GM12878 (cell line): Measurements from ENCODE around the gene RORC. TPM values are rescaled to one million over a fixed set of nuclear protein-coding genes. Genes with fewer than 3 reads are reported as not detected.
A peak's percentile ranks its signal among the peaks of the same experiment; 100 is the strongest.

Experiments
- ATAC-seq: fragments of 200-7000 bp; cut with Tn5 transposase; 3 replicates; pipeline ENCODE4 v1.9.1; 2020; ENCODE audit warnings: mild to moderate bottlenecking, moderate library complexity
- BruUV-seq: library from RNA; stranded (reverse); fragments of 400-500 nt; replicated peaks from 2 replicates; lab custom pipeline; 2021; lab: Mats Ljungman, UMichigan
- CTCF ChIA-PET: fragments of 300-600 bp; sonication (Branson Sonifier 250); formaldehyde crosslinking; extraction: SDS; loops from one replicate; lab custom pipeline; 2021; ENCODE audit warnings: inconsistent platforms; lab: Yijun Ruan, JAX
- POLR2A ChIA-PET: fragments of 350-600 bp; formaldehyde crosslinking; extraction: SDS; loops from one replicate; lab custom pipeline; 2021; ENCODE audit warnings: inconsistent platforms; lab: Charles Lee
- RAD21 ChIA-PET: fragments of 300-600 bp; sonication (Branson Sonifier 250); formaldehyde crosslinking; loops from one replicate; lab custom pipeline; 2023; ENCODE audit warnings: antibody characterized with exemption; ENCODE audit not compliant: unreplicated experiment; lab: Charles Lee
- SMC1A ChIA-PET: fragments of 300-600 bp; sonication (Branson Sonifier 250); formaldehyde crosslinking; loops from one replicate; lab custom pipeline; 2023; ENCODE audit not compliant: unreplicated experiment, uncharacterized antibody; lab: Charles Lee
- DNase-seq: peaks from one replicate; pipeline ENCODE4 v3.0.0-alpha.2; 2011; ENCODE audit warnings: low read depth, low spot score
- FAIRE-seq: peaks from 3 replicates; lab custom pipeline; 2011; peaks lifted over from hg19 to GRCh38; lab: Jason Lieb, UNC
- H2AFZ ChIP-seq: 2 replicates; pipeline ENCODE4 v1.6.0; 2011; ENCODE audit warnings: low read depth, low read length, control low read depth; ENCODE audit not compliant: control insufficient read depth
- H3K27ac ChIP-seq: 2 replicates; pipeline ENCODE4 v1.5.1; 2011; ENCODE audit warnings: control low read depth; ENCODE audit not compliant: control insufficient read depth, insufficient read depth
- H3K27me3 ChIP-seq, 2 experiments: replicated peaks in 1 of 2; 2 replicates each; pipeline versions ENCODE4 v1.6.0 to v1.6.1; 2011; ENCODE audit warnings: low read length in 1 of 2; ENCODE audit not compliant: control insufficient read depth in 2 of 2, insufficient read depth in 2 of 2
- H3K36me3 ChIP-seq, 2 experiments: 2 replicates each; pipeline ENCODE4 v1.5.1; 2011; ENCODE audit warnings: low read length in 1 of 2; ENCODE audit not compliant: control insufficient read depth in 2 of 2, insufficient read depth in 2 of 2
- H3K4me1 ChIP-seq: 2 replicates; pipeline ENCODE4 v1.6.1; 2011; ENCODE audit warnings: mild to moderate bottlenecking, low read length, moderate library complexity, mixed read lengths; ENCODE audit not compliant: control insufficient read depth, insufficient read depth
- H3K4me2 ChIP-seq: 2 replicates; pipeline ENCODE4 v1.6.0; 2011; ENCODE audit warnings: control low read depth; ENCODE audit not compliant: control insufficient read depth, insufficient read depth
- H3K4me3 ChIP-seq: fragments of 200-600 bp; sonication (generic); 2 replicates; pipeline ENCODE4 v1.5.1; 2016
- H3K79me2 ChIP-seq: 2 replicates; pipeline ENCODE4 v1.6.0; 2011; ENCODE audit warnings: low read length; ENCODE audit not compliant: control insufficient read depth, insufficient read depth
- H3K9ac ChIP-seq: 2 replicates; pipeline ENCODE4 v1.8.0; 2011; ENCODE audit warnings: low read length, control low read depth, mixed read lengths; ENCODE audit not compliant: control insufficient read depth, insufficient read depth
- H3K9me3 ChIP-seq: replicated peaks from 3 replicates; pipeline ENCODE4 v1.5.1; 2011; ENCODE audit warnings: mild to moderate bottlenecking, low read length; ENCODE audit not compliant: control insufficient read depth, insufficient read depth
- H4K20me1 ChIP-seq: 2 replicates; pipeline ENCODE4 v1.6.0; 2011; ENCODE audit not compliant: control insufficient read depth, insufficient read depth
- BHLHE40 ChIP-seq, 2 experiments: fragments of 450-650 bp in 1 of 2; IDR thresholded peaks; 2 replicates each; pipeline ENCODE4 v1.6.1; 2011 to 2017; ENCODE audit warnings: low read depth in 2 of 2, borderline replicate concordance in 1 of 2, improper control_type of control experiment in 1 of 2, low read length in 1 of 2, mild to moderate bottlenecking in 1 of 2
- EGR1 ChIP-seq, 2 experiments: IDR thresholded peaks; 1 replicate in 1 of 2; 2 replicates in 1 of 2; pipeline ENCODE4 v1.6.1; 2011 to 2012; ENCODE audit warnings: low read depth in 2 of 2, low read length in 2 of 2, borderline replicate concordance in 1 of 2, mild to moderate bottlenecking in 1 of 2, moderate library complexity in 1 of 2
- FOXK2 ChIP-seq: fragments of 450-650 bp; IDR thresholded peaks from 2 replicates; pipeline ENCODE4 v1.6.1; 2017; ENCODE audit warnings: mild to moderate bottlenecking, moderate library complexity
- GATAD2B ChIP-seq: fragments of 450-650 bp; conservative IDR thresholded peaks from 2 replicates; pipeline ENCODE4 v1.6.1; 2017; ENCODE audit warnings: low read depth, mild to moderate bottlenecking, moderate library complexity
- HCFC1 ChIP-seq: fragments of 150-350 bp; IDR thresholded peaks from 2 replicates; pipeline ENCODE4 v1.6.1; 2014; ENCODE audit warnings: low read length
- HDAC6 ChIP-seq: fragments of 200-600 bp; sonication (generic); IDR thresholded peaks from one replicate; pipeline ENCODE4 v1.8.0; 2017; ENCODE audit warnings: antibody characterized with exemption; ENCODE audit not compliant: unreplicated experiment
- KAT2A ChIP-seq: conservative IDR thresholded peaks from 2 replicates; pipeline ENCODE4 v1.6.1; 2011; ENCODE audit warnings: low read depth, low read length; ENCODE audit not compliant: control insufficient read depth
- MEF2A ChIP-seq: IDR thresholded peaks from 2 replicates; pipeline ENCODE4 v1.6.1; 2011; ENCODE audit warnings: low read depth, mild to moderate bottlenecking, low read length, moderate library complexity; ENCODE audit not compliant: insufficient read depth
- MYC ChIP-seq: IDR thresholded peaks from 2 replicates; pipeline ENCODE4 v1.6.1; 2011; ENCODE audit warnings: mild to moderate bottlenecking, low read length, moderate library complexity, inconsistent platforms; ENCODE audit not compliant: insufficient read depth, insufficient replicate concordance, insufficient read length, severe bottlenecking
- NR2C2 ChIP-seq: IDR thresholded peaks from 2 replicates; pipeline ENCODE4 v1.6.1; 2011; ENCODE audit warnings: borderline replicate concordance, low read depth; ENCODE audit not compliant: control insufficient read depth, insufficient read length
- NR2F1 ChIP-seq: fragments of 450-650 bp; conservative IDR thresholded peaks from 2 replicates; pipeline ENCODE4 v1.6.1; 2017; ENCODE audit warnings: mild to moderate bottlenecking
- RB1 ChIP-seq: fragments of 450-650 bp; formaldehyde crosslinking; IDR thresholded peaks from 2 replicates; pipeline ENCODE4 v1.6.1; 2017; ENCODE audit warnings: mild to moderate bottlenecking, borderline replicate concordance
- TCF12 ChIP-seq: IDR thresholded peaks from 2 replicates; pipeline ENCODE4 v1.6.1; 2011; ENCODE audit warnings: low read depth, mild to moderate bottlenecking, low read length
- TCF3 ChIP-seq: IDR thresholded peaks from 2 replicates; pipeline ENCODE4 v1.6.1; 2012; ENCODE audit warnings: low read depth, mild to moderate bottlenecking, low read length, borderline replicate concordance; ENCODE audit not compliant: insufficient read depth
- YY1 ChIP-seq: IDR thresholded peaks from 2 replicates; pipeline ENCODE4 v1.6.1; 2011; ENCODE audit warnings: low read depth, mild to moderate bottlenecking, low read length
- ZNF217 ChIP-seq: fragments of 450-650 bp; IDR thresholded peaks from 2 replicates; pipeline ENCODE4 v1.6.1; 2017; ENCODE audit warnings: antibody characterized with exemption, mild to moderate bottlenecking
- WGBS: methylation state at CpG from one replicate; pipeline ENCODE4 v1.1.6; 2016; ENCODE audit warnings: low lambda C conversion rate; ENCODE audit not compliant: insufficient replicate concordance, insufficient coverage; ENCODE audit errors: missing lambda C conversion rate; 5-methylcytosine and 5-hydroxymethylcytosine counted together
- in situ Hi-C: fragments of 300-500 bp; cut with MboI; formaldehyde crosslinking; loops from 9 replicates; pipeline ENCODE4 v1.14.3; 2018; ENCODE audit warnings: mixed read lengths
- intact Hi-C: fragments of 100-400 bp; cut with micrococcal nuclease; formaldehyde crosslinking; loops from one replicate; pipeline ENCODE4 v1.14.2; 2022; ENCODE audit not compliant: unreplicated experiment
- polyA plus RNA-seq, 11 experiments: library from polyadenylated mRNA; depleted of rRNA in 4 of 11; unstranded in 6 of 11; stranded (reverse) in 5 of 11; fragments of >200 nt; fragmentation: Nextera tagmentation in 4 of 11; fragmentation: Illumina TruSeq in 1 of 11; extraction: Ambion mirVana in 4 of 11; extraction: Trizol in 1 of 11; gene quantifications; 1 replicate in 1 of 11; 2 replicates in 10 of 11; pipeline versions ENCODE4 v1.2.1 to v1.2.3, GENCODE V29; 2011 to 2016; ENCODE audit warnings: inconsistent platforms in 2 of 11, missing spikeins in 2 of 11, low read depth in 1 of 11
- total RNA-seq, 4 experiments: library from RNA; depleted of rRNA in 3 of 4; stranded (reverse); fragments of >200 nt in 3 of 4; fragmentation: Illumina TruSeq in 1 of 4; extraction: Trizol in 1 of 4; gene quantifications; 2 replicates each; pipeline versions ENCODE4 v1.2.1 to v1.2.3, GENCODE V29; 2013 to 2021
- TF ChIP-seq, protein P1 (sequence below): fragments of 450-650 bp; IDR thresholded peaks from 2 replicates; pipeline ENCODE4 v1.6.1; 2017; ENCODE audit warnings: borderline replicate concordance
- TF ChIP-seq, protein P2 (sequence below): fragments of 450-650 bp; conservative IDR thresholded peaks from 2 replicates; pipeline ENCODE4 v1.6.1; 2017; ENCODE audit warnings: mild to moderate bottlenecking, moderate library complexity

Gene RORC
- total and polyA plus RNA-seq, 10 of the 15 experiments (the other 5 are each of a cell fraction or from before 2014, with no cell fraction given): not detected

DNA sequence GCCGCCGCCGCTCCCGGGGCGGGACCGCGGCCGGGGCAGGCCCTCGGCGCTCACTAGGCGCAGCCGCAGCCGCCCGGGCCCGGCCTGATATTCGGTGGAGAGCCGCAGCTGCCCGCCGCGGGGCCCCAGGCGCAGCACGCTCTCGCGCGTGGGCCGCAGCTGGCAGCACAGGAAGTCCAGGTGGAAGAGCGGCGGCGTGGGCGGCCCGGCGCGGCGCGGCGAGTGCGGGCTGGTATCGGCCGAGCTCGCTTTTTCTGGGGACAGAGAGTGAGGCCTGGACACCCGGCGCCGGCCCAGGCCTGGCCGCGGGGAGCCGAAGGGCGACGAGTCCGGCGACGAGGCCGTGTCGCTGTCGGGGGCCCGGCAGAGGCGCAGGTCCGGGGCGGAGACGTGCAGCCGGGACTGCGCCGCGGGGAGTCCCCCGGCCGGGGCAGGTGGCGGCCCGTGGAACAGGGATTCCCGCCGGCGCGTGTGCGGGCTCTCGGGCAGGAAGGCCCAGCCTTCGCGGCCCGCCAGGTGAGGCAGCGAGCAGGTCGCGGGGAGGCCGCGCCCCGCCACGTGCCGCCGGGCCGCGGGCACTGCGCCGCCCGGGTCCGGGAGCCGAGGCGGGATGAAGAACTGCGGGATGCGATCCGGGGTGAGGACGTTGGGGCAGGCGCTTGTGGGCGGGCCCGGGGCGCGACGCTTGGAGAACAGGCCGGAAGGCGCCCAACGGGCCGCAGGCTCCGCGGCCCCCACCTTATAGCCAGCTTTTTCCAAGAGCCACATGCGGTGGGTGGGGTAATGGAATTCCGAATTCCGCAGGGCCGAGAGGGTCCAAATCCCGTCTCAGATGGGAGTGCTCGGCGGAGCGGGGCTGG, 6.8 kb upstream of the RORC start:
- Histone ChIP-seq H3K27ac (no peak overlapping the region), H3K79me2 (no peaks in the 10 kb centered on the region), H3K36me3 (no peaks in the 10 kb centered on the region), H3K4me1 (peaks cover 10% of the 10 kb centered on the region; the same call in 1 of the 2 replicates), H3K4me2 (peak overlapping the region; percentile 80), H3K9me3 (no peaks in the 10 kb centered on the region), H2AFZ (peak overlapping the region; percentile 46), H3K9ac (peak overlapping the region; percentile 6; the same call in 1 of the 2 replicates), H3K4me3 (peak overlapping the region; percentile 42), H4K20me1 (peaks cover 5% of the 10 kb centered on the region; the same call in 1 of the 2 replicates), H3K27me3 (peaks cover 0 to 8% of the 10 kb centered on the region in 2 experiments)
- BruUV-seq: no TSS peak
- ATAC-seq (peak; percentile 17), DNase-seq (no peak), FAIRE-seq (no peak)
- CTCF ChIA-PET: interaction anchor here (0.7 to 1.4 kb wide), 4 partner anchors 7 to 649 kb away, joined by 3 read pairs; partner anchors contain the start of gene VPS72
- SMC1A ChIA-PET: interaction anchor here (1.2 to 2.1 kb wide), 2 partner anchors 44 to 394 kb away, joined by 3 to 8 read pairs; no protein-coding TSS in a partner anchor
- in situ Hi-C loops (loop anchor here (5.0 to 10.0 kb wide), 3 partner anchors 246 to 544 kb away; no protein-coding TSS in a partner anchor), intact Hi-C loops (loop anchor here (5.0 to 10.0 kb wide), 2 partner anchors 124 to 146 kb away; partner anchors contain the start of gene CELF3)
- POLR2A ChIA-PET: interaction anchor here (0.6 to 1.9 kb wide), 3 partner anchors 71 to 490 kb away, joined by 3 to 6 read pairs (median 6); partner anchors contain the start of genes RIIAD1 and THEM4
- RAD21 ChIA-PET: interaction anchor here (1.0 to 1.2 kb wide), 2 partner anchors 8 to 20 kb away, joined by 3 to 4 read pairs; no protein-coding TSS in a partner anchor
- 4% methylated on average over 88 of the region's 117 CpGs for WGBS
- TF ChIP-seq YY1 (no peak), MEF2A (no peak), FOXK2 (no peak), TCF12 (peak; percentile 68; the same call in 1 of the 2 replicates), HDAC6 (peak; percentile 38), GATAD2B (peak; percentile 97), ZNF217 (peak; percentile 57; the same call in 1 of the 2 replicates), NR2F1 (peak; percentile 46; the same call in 1 of the 2 replicates), RB1 (no peak; the same call in 1 of the 2 replicates), TCF3 (peak; percentile 65; the same call in 1 of the 2 replicates), KAT2A (no peak), MYC (no peak), EGR1 (IDR thresholded peaks at IDR 0.05; ENCODE audit: borderline replicate concordance in 1 of 2, low read depth in 2 of 2, low read length in 2 of 2) (peak in 1 of 2 experiments; percentile 81; a peak in 2 of 3 replicates), BHLHE40 (IDR thresholded peaks at IDR 0.05; ENCODE audit: borderline replicate concordance in 1 of 2, low read depth in 2 of 2, low read length in 1 of 2) (peak; percentile 44 to 86; a peak in 3 of 4 replicates), HCFC1 (no peak), NR2C2 (no peak)
- TF ChIP-seq, protein P1, sequence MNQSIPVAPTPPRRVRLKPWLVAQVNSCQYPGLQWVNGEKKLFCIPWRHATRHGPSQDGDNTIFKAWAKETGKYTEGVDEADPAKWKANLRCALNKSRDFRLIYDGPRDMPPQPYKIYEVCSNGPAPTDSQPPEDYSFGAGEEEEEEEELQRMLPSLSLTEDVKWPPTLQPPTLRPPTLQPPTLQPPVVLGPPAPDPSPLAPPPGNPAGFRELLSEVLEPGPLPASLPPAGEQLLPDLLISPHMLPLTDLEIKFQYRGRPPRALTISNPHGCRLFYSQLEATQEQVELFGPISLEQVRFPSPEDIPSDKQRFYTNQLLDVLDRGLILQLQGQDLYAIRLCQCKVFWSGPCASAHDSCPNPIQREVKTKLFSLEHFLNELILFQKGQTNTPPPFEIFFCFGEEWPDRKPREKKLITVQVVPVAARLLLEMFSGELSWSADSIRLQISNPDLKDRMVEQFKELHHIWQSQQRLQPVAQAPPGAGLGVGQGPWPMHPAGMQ: no peak
- TF ChIP-seq, protein P2, sequence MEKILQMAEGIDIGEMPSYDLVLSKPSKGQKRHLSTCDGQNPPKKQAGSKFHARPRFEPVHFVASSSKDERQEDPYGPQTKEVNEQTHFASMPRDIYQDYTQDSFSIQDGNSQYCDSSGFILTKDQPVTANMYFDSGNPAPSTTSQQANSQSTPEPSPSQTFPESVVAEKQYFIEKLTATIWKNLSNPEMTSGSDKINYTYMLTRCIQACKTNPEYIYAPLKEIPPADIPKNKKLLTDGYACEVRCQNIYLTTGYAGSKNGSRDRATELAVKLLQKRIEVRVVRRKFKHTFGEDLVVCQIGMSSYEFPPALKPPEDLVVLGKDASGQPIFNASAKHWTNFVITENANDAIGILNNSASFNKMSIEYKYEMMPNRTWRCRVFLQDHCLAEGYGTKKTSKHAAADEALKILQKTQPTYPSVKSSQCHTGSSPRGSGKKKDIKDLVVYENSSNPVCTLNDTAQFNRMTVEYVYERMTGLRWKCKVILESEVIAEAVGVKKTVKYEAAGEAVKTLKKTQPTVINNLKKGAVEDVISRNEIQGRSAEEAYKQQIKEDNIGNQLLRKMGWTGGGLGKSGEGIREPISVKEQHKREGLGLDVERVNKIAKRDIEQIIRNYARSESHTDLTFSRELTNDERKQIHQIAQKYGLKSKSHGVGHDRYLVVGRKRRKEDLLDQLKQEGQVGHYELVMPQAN: 0 out of 2 replicates have a peak, but pooled peaks have one; percentile 51
